Body of pancreas (tissue), 4 donors: ENCODE measurements around the gene TDO2.

Source experiments
- CTCF ChIP-seq, 7 experiments: fragments of 450-650 bp in 4 of 7; fragments of 200-600 bp in 3 of 7; sonication (generic) in 3 of 7; IDR thresholded peaks; one replicate each; pipeline ENCODE4 v1.5.1; 2016 to 2019; ENCODE audit warnings: antibody characterized with exemption in 7 of 7
- POLR2A ChIP-seq, 3 donors: fragments of 450-650 bp; IDR thresholded peaks; one replicate each; pipeline ENCODE4 v1.6.1; 2016; ENCODE audit warnings: antibody characterized with exemption in 3 of 3, mild to moderate bottlenecking in 2 of 3

DNA sequence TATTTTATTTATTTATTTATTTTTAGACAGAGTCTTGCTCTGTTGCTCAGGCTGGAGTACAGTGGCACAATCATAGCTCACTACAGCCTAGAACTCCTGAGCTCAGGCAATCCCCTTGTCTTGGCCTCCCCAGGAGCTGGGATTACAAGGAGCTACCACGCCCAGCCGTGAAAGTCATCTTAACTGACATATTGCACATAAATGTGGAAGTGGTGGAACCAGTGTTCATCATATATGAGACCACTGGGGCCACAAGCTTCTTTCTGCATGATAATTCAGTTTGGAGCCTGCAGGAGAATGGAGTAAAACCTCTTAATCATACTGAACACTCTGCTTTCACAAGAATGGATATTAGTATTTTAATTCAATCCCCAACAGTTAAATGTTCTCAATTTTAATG is 62.7 kb downstream of the TDO2 start:
- TF ChIP-seq CTCF (IDR thresholded peaks at IDR 0.05) = no peak
- no peak for TF ChIP-seq POLR2A (IDR thresholded peaks at IDR 0.05)
